T-helper 9 cell (primary cell): ENCODE data around the gene MYADM.

Source experiments
- DNase-seq: peaks from one replicate; pipeline ENCODE4 v3.0.0-alpha.2; 2020

The MYADM gene

GRCh38 chr19:53892301-53892980, 24.8 kb downstream of the MYADM start:
- DNase-seq = no peak

GRCh38 chr19:53892981-53893325, 25.3 kb downstream of the MYADM start:
- no peak for DNase-seq

- DNase-seq = no peak
Observed at GRCh38 chr19:53894707-53895106, 27.0 kb downstream of the MYADM start.

GRCh38 chr19:53896682-53897081, 29.0 kb downstream of the MYADM start:
- DNase-seq = no peak

- no peak for DNase-seq
Observed at GRCh38 chr19:53897459-53897858, 29.8 kb downstream of the MYADM start.

- DNase-seq = no peak
Observed at GRCh38 chr19:53898166-53898565, 30.5 kb downstream of the MYADM start.

GRCh38 chr19:53898636-53899341, 31.1 kb downstream of the MYADM start:
- DNase-seq = no peak

- DNase-seq = no peak
Observed at GRCh38 chr19:53900191-53900860, 32.6 kb downstream of the MYADM start.

- DNase-seq = peak; percentile 38
Observed at GRCh38 chr19:53903055-53903680, 35.5 kb downstream of the MYADM start.

GRCh38 chr19:53904909-53905308, 37.2 kb downstream of the MYADM start:
- no peak for DNase-seq

- no peak for DNase-seq
Observed at GRCh38 chr19:53905787-53906186, 38.1 kb downstream of the MYADM start.

- DNase-seq = peak; percentile 68
Observed at GRCh38 chr19:53906211-53907192, 38.8 kb downstream of the MYADM start.

GRCh38 chr19:53907193-53907581, 39.5 kb downstream of the MYADM start:
- DNase-seq = no peak

- no peak for DNase-seq
Observed at GRCh38 chr19:53907690-53908089, 40.0 kb downstream of the MYADM start.

- no peak for DNase-seq
Observed at GRCh38 chr19:53908106-53908934, 40.6 kb downstream of the MYADM start.

GRCh38 chr19:53908935-53909415, 41.3 kb downstream of the MYADM start, which contains the start of gene CACNG7:
Gene CACNG7, plus strand, starts transcription at chr19:53909278. Its CDS starts 3,554 bp downstream, at chr19:53912832.
- DNase-seq = no peak

GRCh38 chr19:53909471-53910169, 41.9 kb downstream of the MYADM start:
- DNase-seq = no peak

GRCh38 chr19:53910170-53910518, 42.5 kb downstream of the MYADM start:
- DNase-seq = no peak

GRCh38 chr19:53912653-53913052, 45.0 kb downstream of the MYADM start:
- no peak for DNase-seq

- no peak for DNase-seq
Observed at GRCh38 chr19:53915000-53915399, 47.3 kb downstream of the MYADM start.

GRCh38 chr19:53916004-53916403, 48.3 kb downstream of the MYADM start:
- no peak for DNase-seq
